CD14-positive monocyte (primary cell): Measurements from ENCODE around the gene PDGFD. TPM values are rescaled to one million over a fixed set of nuclear protein-coding genes. Genes with fewer than 3 reads are reported as not detected.

Experiments used
- DNase-seq, 3 donors: peaks; one replicate each; pipeline ENCODE4 v3.0.0-alpha.2; 2011 to 2022
- H2AFZ ChIP-seq: 2 replicates; pipeline ENCODE4 v1.6.0; 2012; ENCODE audit warnings: mild to moderate bottlenecking, low read depth, low read length, inconsistent platforms; ENCODE audit not compliant: insufficient read depth, poor library complexity, severe bottlenecking
- H3K27ac ChIP-seq, 2 donors: 1 replicate in 1 of 2; 2 replicates in 1 of 2; pipeline ENCODE4 v1.5.1; 2012 to 2013; ENCODE audit warnings: low read length in 2 of 2, control low read depth in 1 of 2, inconsistent platforms in 1 of 2, low read depth in 1 of 2, mild to moderate bottlenecking in 1 of 2
- H3K27me3 ChIP-seq, 2 donors: one replicate each; pipeline versions ENCODE4 v1.6.0 to v1.6.1; 2011 to 2013; ENCODE audit warnings: low read length in 2 of 2; ENCODE audit not compliant: control insufficient read depth in 2 of 2, insufficient read depth in 2 of 2
- H3K36me3 ChIP-seq, 2 donors: replicated peaks in 1 of 2; 1 replicate in 1 of 2; 2 replicates in 1 of 2; pipeline versions ENCODE4 v1.5.1 to v1.6.1; 2012 to 2013; ENCODE audit warnings: low read length in 2 of 2, control low read depth in 1 of 2, inconsistent platforms in 1 of 2, mild to moderate bottlenecking in 1 of 2; ENCODE audit not compliant: insufficient read depth in 2 of 2, control insufficient read depth in 1 of 2
- H3K4me1 ChIP-seq, 2 donors: 1 replicate in 1 of 2; 2 replicates in 1 of 2; pipeline versions ENCODE4 v1.5.1 to v1.6.1; 2012 to 2013; ENCODE audit warnings: low read length in 2 of 2, control low read depth in 1 of 2, inconsistent platforms in 1 of 2, mild to moderate bottlenecking in 1 of 2, moderate library complexity in 1 of 2; ENCODE audit not compliant: insufficient read depth in 2 of 2, control insufficient read depth in 1 of 2
- H3K4me2 ChIP-seq: replicated peaks from 2 replicates; pipeline ENCODE3; 2012; ENCODE audit warnings: low read length, moderate library complexity, mild to moderate bottlenecking; ENCODE audit not compliant: poor library complexity, severe bottlenecking; ENCODE audit errors: extremely low read depth
- H3K4me3 ChIP-seq, 3 experiments: fragments of 200-600 bp in 1 of 3; sonication (generic) in 1 of 3; replicated peaks in 1 of 3; 1 replicate in 2 of 3; 2 replicates in 1 of 3; pipeline ENCODE4 v1.5.1; 2011 to 2013; ENCODE audit warnings: low read length in 3 of 3, mild to moderate bottlenecking in 3 of 3, control low read depth in 2 of 3, low read depth in 2 of 3, inconsistent platforms in 1 of 3, moderate library complexity in 1 of 3
- H3K79me2 ChIP-seq: 2 replicates; pipeline ENCODE4 v1.6.0; 2012; ENCODE audit warnings: mild to moderate bottlenecking, control low read depth, inconsistent platforms, low read length, moderate library complexity; ENCODE audit not compliant: insufficient read depth
- H3K9ac ChIP-seq: 2 replicates; pipeline ENCODE4 v1.6.0; 2017; ENCODE audit warnings: low read length, mild to moderate bottlenecking; ENCODE audit not compliant: insufficient read depth, poor library complexity, severe bottlenecking
- H3K9me3 ChIP-seq, 2 donors: replicated peaks in 1 of 2; 1 replicate in 1 of 2; 2 replicates in 1 of 2; pipeline versions ENCODE4 v1.5.1 to v1.6.1; 2012 to 2013; ENCODE audit warnings: low read length in 2 of 2, control low read depth in 1 of 2; ENCODE audit not compliant: control insufficient read depth in 1 of 2, insufficient read depth in 1 of 2
- H4K20me1 ChIP-seq: 2 replicates; pipeline ENCODE4 v1.6.0; 2012; ENCODE audit warnings: mild to moderate bottlenecking, low read length, control low read depth, moderate library complexity; ENCODE audit not compliant: insufficient read depth
- H3K27ac Mint-ChIP-seq, 7 donors: one replicate each; pipeline ENCODE4 v1.8.0; 2020; ENCODE audit warnings: mild to moderate bottlenecking in 7 of 7, mixed read lengths in 7 of 7, moderate library complexity in 6 of 7, inconsistent platforms in 2 of 7
- H3K27me3 Mint-ChIP-seq, 3 donors: one replicate each; pipeline ENCODE4 v1.8.0; 2021 to 2022; ENCODE audit warnings: low read depth in 3 of 3, mild to moderate bottlenecking in 3 of 3, mixed read lengths in 3 of 3, moderate library complexity in 3 of 3, inconsistent platforms in 1 of 3
- H3K36me3 Mint-ChIP-seq, 2 donors: one replicate each; pipeline ENCODE4 v1.8.0; 2020; ENCODE audit warnings: mixed read lengths in 2 of 2, inconsistent platforms in 1 of 2, mild to moderate bottlenecking in 1 of 2
- H3K4me1 Mint-ChIP-seq: one replicate; pipeline ENCODE4 v1.8.0; 2020; ENCODE audit warnings: mild to moderate bottlenecking, mixed read lengths
- H3K4me3 Mint-ChIP-seq, 2 donors: one replicate each; pipeline ENCODE4 v1.8.0; 2020; ENCODE audit warnings: mild to moderate bottlenecking in 2 of 2, mixed read lengths in 2 of 2, moderate library complexity in 1 of 2
- H3K9me3 Mint-ChIP-seq, 7 donors: one replicate each; pipeline ENCODE4 v1.8.0; 2020 to 2022; ENCODE audit warnings: mixed read lengths in 7 of 7, mild to moderate bottlenecking in 6 of 7, moderate library complexity in 6 of 7, inconsistent platforms in 2 of 7
- CTCF ChIP-seq: fragments of 200-600 bp; IDR thresholded peaks from one replicate; pipeline ENCODE4 v1.8.0; 2022; ENCODE audit warnings: antibody characterized with exemption, mild to moderate bottlenecking
- WGBS: methylation state at CpG from one replicate; pipeline ENCODE4 v1.1.5; 2013; ENCODE audit warnings: missing lambda C conversion rate; ENCODE audit not compliant: insufficient coverage; 5-methylcytosine and 5-hydroxymethylcytosine counted together
- intact Hi-C, 2 donors: fragments of 100-400 bp; cut with micrococcal nuclease; formaldehyde crosslinking; loops; one replicate each; pipeline versions ENCODE4 v1.15.0 to v1.15.1; 2023
- polyA plus RNA-seq, 3 donors: library from polyadenylated mRNA; depleted of rRNA in 1 of 3; unstranded in 2 of 3; stranded (reverse) in 1 of 3; fragments of 300-500 nt in 2 of 3; fragments of >200 nt in 1 of 3; fragmentation: Illumina TruSeq in 2 of 3; gene quantifications; 1 replicate in 2 of 3; 2 replicates in 1 of 3; pipeline ENCODE4 v1.2.3, GENCODE V29; 2012 to 2021

Gene PDGFD
- polyA plus RNA-seq, 3 donors, result 0.05 to 0.15 TPM; not detected in 1

- Histone ChIP-seq H3K27me3 (no peaks in the 10 kb centered on the region), H3K4me2 (no peak overlapping the region), H3K9me3 (no peaks in the 10 kb centered on the region), H3K79me2 (no peaks in the 10 kb centered on the region), H3K9ac (no peak overlapping the region), H3K36me3 (no peaks in the 10 kb centered on the region), H3K4me1 (no peaks in the 10 kb centered on the region), H2AFZ (no peak overlapping the region), H3K27ac (no peak overlapping the region), H3K4me3 (no peak overlapping the region), H4K20me1 (no peaks in the 10 kb centered on the region)
- H3K36me3 Mint-ChIP-seq, result no peaks in the 10 kb centered on the region
- H3K4me3 Mint-ChIP-seq, result no peak overlapping the region
- WGBS, result no CpG with 5 or more reads among the region's 4 CpGs
- intact Hi-C loops, result no loop called here
- H3K27ac Mint-ChIP-seq, result no peak overlapping the region
- no peaks in the 10 kb centered on the region for H3K4me1 Mint-ChIP-seq
- peaks cover 0 to 4% (median 2%) of the 10 kb centered on the region in 7 donors for H3K9me3 Mint-ChIP-seq
- TF ChIP-seq CTCF, result no peak
- H3K27me3 Mint-ChIP-seq, result peaks cover 0 to 2% (median 0%) of the 10 kb centered on the region in 3 donors
- no peak for DNase-seq
Measured at GRCh38 chr11:103972013-103972412, 191.9 kb downstream of the PDGFD start.

GRCh38 chr11:103970701-103971249 lies 193.2 kb downstream of the PDGFD start:
- Histone ChIP-seq H3K27me3 (no peaks in the 10 kb centered on the region), H3K4me3 (no peak overlapping the region), H2AFZ (no peak overlapping the region), H3K9me3 (no peaks in the 10 kb centered on the region), H3K27ac (no peak overlapping the region), H3K36me3 (no peaks in the 10 kb centered on the region), H3K4me1 (no peaks in the 10 kb centered on the region), H4K20me1 (no peaks in the 10 kb centered on the region), H3K4me2 (no peak overlapping the region), H3K79me2 (no peaks in the 10 kb centered on the region), H3K9ac (no peak overlapping the region)
- Mint-ChIP-seq H3K27ac (no peak overlapping the region), H3K27me3 (peaks cover 0 to 2% (median 0%) of the 10 kb centered on the region in 3 donors), H3K4me1 (no peaks in the 10 kb centered on the region), H3K36me3 (no peaks in the 10 kb centered on the region), H3K9me3 (peaks cover 0 to 4% (median 0%) of the 10 kb centered on the region in 7 donors), H3K4me3 (no peak overlapping the region)
- DNase-seq, result peak in 1 of 3 donors; percentile 15
- intact Hi-C loops, result no loop called here
- WGBS, result 80% methylated on average over 1 of the region's 1 CpG
- TF ChIP-seq CTCF, result no peak
